ENCODE measurements around the gene AFG3L2. TPM values are rescaled to one million over a fixed set of nuclear protein-coding genes. Genes with fewer than 3 reads are reported as not detected.

AFG3L2 gene
- total and polyA plus RNA-seq, 9 of the 15 experiments (the other 6 are each of a cell fraction or from before 2014, with no cell fraction given) = 24.1 to 109 (median 84.0) TPM

- TF ChIP-seq CREB5 (CRISPR knock-in tag; IDR thresholded peaks at IDR 0.05) (no peak), ZNF584 (CRISPR knock-in tag; IDR thresholded peaks at IDR 0.05; ENCODE audit: low read depth) (no peak), PRDM10 (IDR thresholded peaks at IDR 0.05; ENCODE audit: partially characterized antibody) (no peak), TFAP4 (CRISPR knock-in tag; IDR thresholded peaks at IDR 0.05; ENCODE audit: borderline replicate concordance) (no peak)
Observed at GRCh38 chr18:12424252-12424651, 47.2 kb upstream of the AFG3L2 start (continued).
